GM23248 (cell line): ENCODE measurements around the gene APCDD1.

Experiments used
- EZH2 ChIP-seq: fragments of 200-600 bp; sonication (generic); IDR thresholded peaks from 2 replicates; pipeline ENCODE4 v1.6.1; 2018; ENCODE audit warnings: antibody characterized with exemption, mild to moderate bottlenecking; ENCODE audit not compliant: insufficient read depth, poor library complexity, severe bottlenecking
- EZH2phosphoT487 ChIP-seq: fragments of 200-600 bp; sonication (generic); IDR thresholded peaks from 2 replicates; pipeline ENCODE4 v1.6.1; 2018; ENCODE audit warnings: antibody characterized with exemption, moderate library complexity, mild to moderate bottlenecking, low read depth; ENCODE audit not compliant: insufficient read depth

DNA sequence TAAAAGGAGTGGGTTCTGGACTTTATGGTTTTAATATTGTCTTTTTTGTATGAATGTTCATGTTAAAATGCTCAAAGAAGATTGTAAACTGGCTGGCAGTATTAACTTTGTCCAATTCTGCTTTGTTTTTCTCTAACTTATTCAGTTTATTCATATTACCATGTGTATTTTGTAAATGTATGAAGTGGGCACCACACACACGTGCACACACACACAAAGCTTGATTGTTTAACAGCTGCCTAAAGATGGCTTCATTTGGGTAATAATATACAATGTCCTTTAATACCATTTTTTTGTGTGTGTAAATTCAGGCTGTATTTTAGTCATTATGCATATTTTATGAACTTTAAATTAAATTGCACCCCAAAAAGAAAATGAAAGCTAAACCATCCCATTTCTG lies 11.4 kb upstream of the APCDD1 start:
- no peak for TF ChIP-seq EZH2
- TF ChIP-seq EZH2phosphoT487, result no peak
